H1 (cell line): ENCODE results near the gene FSCN2.

Experiments
- ATF2 ChIP-seq: IDR thresholded peaks from 2 replicates; pipeline ENCODE4 v1.6.1; 2012; ENCODE audit warnings: low read length, inconsistent platforms
- CEBPB ChIP-seq: IDR thresholded peaks from 2 replicates; pipeline ENCODE4 v1.6.1; 2012; ENCODE audit warnings: low read depth, low read length
- CHD2 ChIP-seq: IDR thresholded peaks from 2 replicates; pipeline ENCODE4 v1.6.1; 2012; ENCODE audit warnings: low read length, improper control_type of control experiment
- CREB1 ChIP-seq: IDR thresholded peaks from 2 replicates; pipeline ENCODE4 v1.6.1; 2012; ENCODE audit warnings: inconsistent platforms
- CTCF ChIP-seq, 3 experiments: IDR thresholded peaks; 1 replicate in 2 of 3; 2 replicates in 1 of 3; pipeline versions ENCODE4 v1.5.1 to v1.6.1; 2011; ENCODE audit warnings: low read length in 3 of 3, mild to moderate bottlenecking in 3 of 3, inconsistent platforms in 2 of 3, low read depth in 1 of 3, moderate library complexity in 1 of 3; ENCODE audit not compliant: insufficient read depth in 1 of 3; ENCODE audit errors: control extremely low read depth in 1 of 3
- E2F6 ChIP-seq: IDR thresholded peaks from 2 replicates; pipeline ENCODE4 v1.6.1; 2012; ENCODE audit warnings: inconsistent platforms
- GABPA ChIP-seq: IDR thresholded peaks from 2 replicates; pipeline ENCODE4 v1.6.1; 2011; ENCODE audit warnings: mild to moderate bottlenecking, low read length, moderate library complexity, borderline replicate concordance; ENCODE audit not compliant: insufficient read depth
- MAX ChIP-seq: IDR thresholded peaks from 2 replicates; pipeline ENCODE4 v1.6.1; 2012; ENCODE audit warnings: inconsistent platforms
- POLR2A ChIP-seq, 2 experiments: IDR thresholded peaks; 1 replicate in 1 of 2; 2 replicates in 1 of 2; pipeline ENCODE4 v1.6.1; 2011; ENCODE audit warnings: low read depth in 2 of 2, low read length in 2 of 2, mild to moderate bottlenecking in 2 of 2; ENCODE audit errors: control extremely low read depth in 1 of 2
- RFX5 ChIP-seq: IDR thresholded peaks from 2 replicates; pipeline ENCODE4 v1.6.1; 2011; ENCODE audit warnings: low read depth, low read length, improper control_type of control experiment, borderline replicate concordance
- RNF2 ChIP-seq: fragments of 200-900, 300-1000 bp; sonication (generic); IDR thresholded peaks from 2 replicates; pipeline ENCODE4 v1.7.1; 2016; ENCODE audit warnings: borderline replicate concordance, low read depth, mild to moderate bottlenecking, antibody characterized with exemption, low read length; ENCODE audit not compliant: poor library complexity, severe bottlenecking; ENCODE audit errors: missing control alignments
- USF2 ChIP-seq: IDR thresholded peaks from 2 replicates; pipeline ENCODE4 v1.6.1; 2011; ENCODE audit warnings: low read length, improper control_type of control experiment

- TF ChIP-seq CTCF (IDR thresholded peaks at IDR 0.05; ENCODE audit: control extremely low read depth in 1 of 3, insufficient read depth in 1 of 3, low read depth in 1 of 3, low read length in 3 of 3): no peak
- TF ChIP-seq POLR2A (IDR thresholded peaks at IDR 0.05; ENCODE audit: control extremely low read depth in 1 of 2, low read depth in 2 of 2, low read length in 2 of 2): no peak
- TF ChIP-seq E2F6: no peak
- no peak for TF ChIP-seq RNF2
- TF ChIP-seq RFX5: no peak
- TF ChIP-seq CEBPB: no peak
- TF ChIP-seq CHD2: no peak
- no peak for TF ChIP-seq CREB1
- no peak for TF ChIP-seq USF2
- TF ChIP-seq GABPA: no peak
- no peak for TF ChIP-seq ATF2
- TF ChIP-seq MAX: no peak
Observed at GRCh38 chr17:81575836-81576235, 47.7 kb downstream of the FSCN2 start.
